H9 (cell line): ENCODE results near the gene ARHGAP4. TPM values are rescaled to one million over a fixed set of nuclear protein-coding genes. Genes with fewer than 3 reads are reported as not detected.

Source experiments
- DNase-seq: peaks from one replicate; pipeline ENCODE4 v3.0.0-alpha.2; 2017
- H2AFZ ChIP-seq: one replicate; pipeline ENCODE4 v1.6.1; 2013; ENCODE audit warnings: mild to moderate bottlenecking, low read length, control low read depth, moderate library complexity
- H2AK5ac ChIP-seq: 2 replicates; pipeline ENCODE4 v1.6.1; 2013; ENCODE audit warnings: low read length, control low read depth, mixed read lengths; ENCODE audit not compliant: insufficient read length
- H2BK120ac ChIP-seq: one replicate; pipeline ENCODE4 v1.6.1; 2013; ENCODE audit warnings: low read depth, mild to moderate bottlenecking, low read length, control low read depth, inconsistent platforms; ENCODE audit not compliant: poor library complexity, severe bottlenecking
- H2BK12ac ChIP-seq: 2 replicates; pipeline ENCODE4 v1.6.1; 2013; ENCODE audit warnings: low read length, control low read depth, mixed read lengths, low read depth; ENCODE audit not compliant: insufficient read length
- H2BK15ac ChIP-seq: 2 replicates; pipeline ENCODE4 v1.6.1; 2013; ENCODE audit warnings: low read depth, low read length, control low read depth
- H2BK20ac ChIP-seq: one replicate; pipeline ENCODE4 v1.6.1; 2013; ENCODE audit warnings: low read depth, mild to moderate bottlenecking, low read length, control low read depth, inconsistent platforms; ENCODE audit not compliant: poor library complexity, severe bottlenecking
- H2BK5ac ChIP-seq: 2 replicates; pipeline ENCODE4 v1.6.1; 2013; ENCODE audit warnings: low read length, control low read depth, mixed read lengths; ENCODE audit not compliant: insufficient read length
- H3K14ac ChIP-seq: 2 replicates; pipeline ENCODE4 v1.6.1; 2013; ENCODE audit warnings: low read length, control low read depth; ENCODE audit not compliant: insufficient read depth
- H3K18ac ChIP-seq: 2 replicates; pipeline ENCODE4 v1.6.1; 2013; ENCODE audit warnings: low read depth, mild to moderate bottlenecking, mixed read lengths, low read length, control low read depth; ENCODE audit not compliant: insufficient read length
- H3K23ac ChIP-seq: 2 replicates; pipeline ENCODE4 v1.6.1; 2013; ENCODE audit warnings: low read length, control low read depth, mixed read lengths, low read depth; ENCODE audit not compliant: insufficient read length
- H3K23me2 ChIP-seq: 2 replicates; pipeline ENCODE4 v1.6.1; 2013; ENCODE audit warnings: low read depth, mild to moderate bottlenecking, mixed read lengths, low read length, control low read depth; ENCODE audit not compliant: insufficient read length, poor library complexity, severe bottlenecking
- H3K27ac ChIP-seq: 2 replicates; pipeline ENCODE4 v1.5.1; 2013; ENCODE audit warnings: low read length, control low read depth, mixed read lengths, low read depth; ENCODE audit not compliant: insufficient read length
- H3K27me3 ChIP-seq: 2 replicates; pipeline ENCODE4 v1.6.1; 2013; ENCODE audit warnings: low read length, control low read depth, inconsistent platforms; ENCODE audit not compliant: insufficient read depth
- H3K4ac ChIP-seq: 2 replicates; pipeline ENCODE4 v1.6.1; 2013; ENCODE audit warnings: low read depth, mild to moderate bottlenecking, control low read depth, inconsistent platforms, low read length, moderate library complexity
- H3K4me1 ChIP-seq: 2 replicates; pipeline ENCODE4 v1.6.1; 2013; ENCODE audit warnings: low read length, control low read depth, inconsistent platforms; ENCODE audit not compliant: insufficient read depth
- H3K4me2 ChIP-seq: 2 replicates; pipeline ENCODE4 v1.6.1; 2013; ENCODE audit warnings: low read length, control low read depth, mixed read lengths; ENCODE audit not compliant: insufficient read length, insufficient read depth
- H3K56ac ChIP-seq: 2 replicates; pipeline ENCODE4 v1.6.1; 2013; ENCODE audit warnings: low read depth, mild to moderate bottlenecking, mixed read lengths, low read length, control low read depth; ENCODE audit not compliant: insufficient read length
- H3K79me1 ChIP-seq: 2 replicates; pipeline ENCODE4 v1.6.1; 2013; ENCODE audit warnings: low read depth, mild to moderate bottlenecking, moderate library complexity, low read length, control low read depth, inconsistent platforms; ENCODE audit not compliant: insufficient read depth, poor library complexity, severe bottlenecking
- H3K79me2 ChIP-seq: 2 replicates; pipeline ENCODE4 v1.6.1; 2013; ENCODE audit warnings: low read length, control low read depth, inconsistent platforms; ENCODE audit not compliant: insufficient read depth
- H3K9ac ChIP-seq: 2 replicates; pipeline ENCODE4 v1.6.1; 2013; ENCODE audit warnings: low read length, control low read depth, mixed read lengths; ENCODE audit not compliant: insufficient read length; ENCODE audit errors: extremely low read depth
- H3K9me3 ChIP-seq: one replicate; pipeline ENCODE4 v1.6.1; 2013; ENCODE audit warnings: low read depth, low read length, inconsistent platforms; ENCODE audit not compliant: control insufficient read depth
- H3T11ph ChIP-seq: one replicate; pipeline ENCODE4 v1.6.1; 2013; ENCODE audit warnings: mild to moderate bottlenecking, low read length, control low read depth, inconsistent platforms
- H4K20me1 ChIP-seq: one replicate; pipeline ENCODE4 v1.6.1; 2013; ENCODE audit not compliant: control insufficient read depth, insufficient read length, insufficient read depth
- H4K5ac ChIP-seq: 2 replicates; pipeline ENCODE4 v1.6.1; 2013; ENCODE audit warnings: low read depth, mild to moderate bottlenecking, mixed read lengths, low read length, control low read depth; ENCODE audit not compliant: insufficient read length
- H4K8ac ChIP-seq: replicated peaks from 2 replicates; pipeline ENCODE4 v1.6.1; 2013; ENCODE audit warnings: low read length, control low read depth, mixed read lengths, low read depth; ENCODE audit not compliant: insufficient read length
- H4K91ac ChIP-seq: 2 replicates; pipeline ENCODE4 v1.6.1; 2013; ENCODE audit warnings: low read depth, mild to moderate bottlenecking, moderate library complexity, mixed read lengths, low read length, control low read depth; ENCODE audit not compliant: insufficient read length
- H3K27ac Mint-ChIP-seq, 3 experiments: 2 replicates in 2 of 3; 3 replicates in 1 of 3; pipeline ENCODE4 v1.8.0; 2020 to 2021; ENCODE audit warnings: mixed read lengths in 3 of 3, mild to moderate bottlenecking in 1 of 3, moderate library complexity in 1 of 3
- H3K27me3 Mint-ChIP-seq: 2 replicates; pipeline ENCODE4 v1.8.0; 2021; ENCODE audit warnings: low read depth, mild to moderate bottlenecking, moderate library complexity, mixed read lengths
- H3K36me3 Mint-ChIP-seq, 3 experiments: 2 replicates in 2 of 3; 3 replicates in 1 of 3; pipeline ENCODE4 v1.8.0; 2020 to 2021; ENCODE audit warnings: low read depth in 3 of 3, mixed read lengths in 3 of 3; ENCODE audit not compliant: insufficient read depth in 1 of 3
- H3K4me1 Mint-ChIP-seq, 2 experiments: 2 replicates each; pipeline ENCODE4 v1.8.0; 2020; ENCODE audit warnings: mixed read lengths in 2 of 2
- H3K4me3 Mint-ChIP-seq, 2 experiments: 2 replicates in 1 of 2; 3 replicates in 1 of 2; pipeline ENCODE4 v1.8.0; 2020 to 2021; ENCODE audit warnings: mild to moderate bottlenecking in 2 of 2, mixed read lengths in 2 of 2, moderate library complexity in 1 of 2
- H3K9me3 Mint-ChIP-seq, 2 experiments: 2 replicates in 1 of 2; 3 replicates in 1 of 2; pipeline ENCODE4 v1.8.0; 2020; ENCODE audit warnings: mild to moderate bottlenecking in 2 of 2, mixed read lengths in 2 of 2, moderate library complexity in 1 of 2
- CTCF ChIP-seq: fragments of 200-600 bp; sonication (generic); conservative IDR thresholded peaks from 3 replicates; pipeline ENCODE4 v1.8.0; 2021; ENCODE audit warnings: antibody characterized with exemption, mild to moderate bottlenecking
- WGBS: extraction: QIAGEN DNeasy Blood & Tissue Kit; methylation state at CpG from one replicate; pipeline ENCODE4 v1.1.7; 2013; ENCODE audit warnings: missing lambda C conversion rate, low lambda C conversion rate, mixed read lengths; ENCODE audit not compliant: insufficient read length; ENCODE audit errors: extremely low coverage; 5-methylcytosine and 5-hydroxymethylcytosine counted together
- total RNA-seq: library from RNA; stranded (reverse); gene quantifications from 2 replicates; pipeline ENCODE4 v1.2.1, GENCODE V29; 2021

Gene ARHGAP4
- total RNA-seq, 1 experiment from 2014 or later, result 37.8 TPM

GRCh38 chrX:153884590-153884989 is 41.5 kb downstream of the ARHGAP4 start:
- H3K23ac ChIP-seq, result no peak overlapping the region
- no peak overlapping the region for H4K5ac ChIP-seq
- no peak overlapping the region for H3K56ac ChIP-seq
- H3K14ac ChIP-seq, result no peak overlapping the region
- no peak overlapping the region for H2BK5ac ChIP-seq
- no peaks in the 10 kb centered on the region for H3K27me3 ChIP-seq
- no peak for DNase-seq
- Mint-ChIP-seq H3K4me1 (peaks cover 12 to 36% of the 10 kb centered on the region in 2 experiments), H3K4me3 (peak overlapping the region in 1 of 2 experiments; percentile 81; a peak in 4 of 5 replicates), H3K9me3 (peaks cover 45 to 69% of the 10 kb centered on the region in 2 experiments), H3K27me3 (peaks cover 31% of the 10 kb centered on the region), H3K36me3 (peaks cover 4 to 14% (median 11%) of the 10 kb centered on the region in 3 experiments; a peak in 6 of 7 replicates), H3K27ac (no peak overlapping the region)
- H2BK120ac ChIP-seq, result no peak overlapping the region
- H3K4me1 ChIP-seq, result no peaks in the 10 kb centered on the region
- no peak overlapping the region for H2BK20ac ChIP-seq
- no peak overlapping the region for H2AFZ ChIP-seq
- no peak overlapping the region for H2BK12ac ChIP-seq
- no peak overlapping the region for H3K18ac ChIP-seq
- H4K8ac ChIP-seq, result no peak overlapping the region
- no CpG with 5 or more reads among the region's 6 CpGs for WGBS
- H2BK15ac ChIP-seq, result no peak overlapping the region
- no peak overlapping the region for H3K27ac ChIP-seq
- no peaks in the 10 kb centered on the region for H4K20me1 ChIP-seq
- TF ChIP-seq CTCF, result peak; percentile 51; the same call in 2 of the 3 replicates
- H3K23me2 ChIP-seq, result peaks cover 4% of the 10 kb centered on the region
- no peak overlapping the region for H3T11ph ChIP-seq
- no peak overlapping the region for H2AK5ac ChIP-seq
- H3K79me2 ChIP-seq, result no peaks in the 10 kb centered on the region
- no peak overlapping the region for H4K91ac ChIP-seq
- no peak overlapping the region for H3K4ac ChIP-seq
- H3K9ac ChIP-seq, result no peak overlapping the region
- H3K9me3 ChIP-seq, result peaks cover 11% of the 10 kb centered on the region
- H3K79me1 ChIP-seq, result no peaks in the 10 kb centered on the region
- no peak overlapping the region for H3K4me2 ChIP-seq
